Dermis blood vessel endothelial cell (primary cell): ENCODE data around the gene GLRX2. TPM values are rescaled to one million over a fixed set of nuclear protein-coding genes. Genes with fewer than 3 reads are reported as not detected.

Experiments used
- DNase-seq: peaks from one replicate; pipeline ENCODE4 v3.0.0; 2010
- total RNA-seq: library from RNA; depleted of rRNA; stranded (reverse); fragments of >200 nt; gene quantifications from 2 replicates; pipeline ENCODE4 v1.2.3, GENCODE V29; 2014

The GLRX2 gene
- total RNA-seq, 1 donor from 2014 or later = 14.1 TPM

DNA sequence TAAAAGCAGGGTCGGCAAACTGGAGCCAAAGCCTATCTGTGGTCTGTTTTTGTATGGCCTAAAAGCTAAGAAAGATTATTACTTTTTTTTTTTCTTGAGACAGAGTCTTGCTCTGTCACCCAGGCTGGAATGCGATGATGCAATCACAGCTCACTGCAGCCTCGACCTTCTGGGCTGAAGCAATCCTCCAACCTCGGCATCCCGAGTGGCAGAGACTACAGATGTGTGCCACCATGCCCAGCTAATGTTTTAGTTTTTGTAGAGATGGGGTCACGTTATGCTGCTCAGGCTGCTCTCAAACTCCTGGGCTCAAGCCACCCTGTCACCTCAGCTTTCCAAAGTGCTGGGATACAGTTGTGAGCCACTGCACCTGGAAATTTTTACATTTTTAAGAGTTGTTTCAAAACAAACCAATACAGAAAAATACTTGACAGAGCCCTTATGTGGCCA, 6.5 kb upstream of the GLRX2 start:
- no peak for DNase-seq

DNA sequence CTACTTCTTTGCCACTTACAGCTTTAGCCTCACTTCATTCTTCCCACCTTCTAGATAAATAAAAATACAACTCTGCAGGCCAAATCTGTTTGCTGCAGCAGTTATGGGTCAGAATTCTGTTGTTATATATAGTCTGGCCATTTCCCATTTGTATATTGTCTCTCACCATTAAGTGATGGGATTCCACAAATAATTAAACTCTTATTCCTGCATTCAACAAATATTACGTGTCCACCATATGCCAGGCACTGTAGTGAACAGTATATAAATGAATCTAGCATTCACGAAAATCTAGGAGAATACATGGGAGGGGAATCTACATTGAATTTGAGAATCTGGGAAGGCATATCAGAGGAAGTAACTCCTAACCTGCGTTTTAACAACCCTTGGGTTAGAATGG, 5.7 kb upstream of the GLRX2 start:
- no peak for DNase-seq

DNA sequence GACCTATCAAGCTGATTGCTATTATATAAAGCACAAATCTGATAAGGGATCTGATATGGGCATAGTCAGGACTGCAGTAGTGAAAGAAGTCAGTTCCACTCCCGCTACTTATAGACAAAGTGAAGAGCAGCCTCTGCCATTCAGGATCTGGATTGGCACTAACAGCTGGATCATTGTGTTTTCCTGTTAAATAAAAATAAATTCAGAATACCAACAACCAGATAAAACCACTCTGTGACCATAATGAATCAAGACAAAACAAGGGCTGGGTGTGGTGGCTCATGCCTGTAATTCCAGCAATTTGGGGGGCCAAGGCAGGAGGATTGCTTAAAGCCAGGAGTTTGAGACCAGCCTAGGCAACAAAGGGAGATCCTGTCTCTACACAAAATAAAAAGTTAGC, 5.0 kb upstream of the GLRX2 start:
- DNase-seq = no peak

DNA sequence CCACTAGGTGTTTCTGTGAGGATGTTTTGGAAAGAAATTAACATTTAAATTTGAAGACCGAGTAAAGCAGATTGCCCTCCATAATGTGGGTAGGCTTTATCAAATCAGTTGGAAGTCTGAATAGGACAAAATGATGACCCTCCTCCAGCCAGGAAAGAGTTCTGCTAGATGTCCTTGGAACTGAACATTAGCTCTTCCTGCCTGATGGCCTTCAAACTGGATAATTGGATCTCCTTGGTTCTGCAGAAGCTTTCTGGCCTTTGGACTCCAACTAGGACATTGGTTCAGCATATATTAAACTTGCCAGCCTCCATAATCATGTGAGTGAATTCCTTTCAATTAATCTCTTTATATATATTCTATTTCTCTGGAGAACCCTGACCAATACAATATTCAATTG, 4.4 kb upstream of the GLRX2 start:
- no peak for DNase-seq

DNA sequence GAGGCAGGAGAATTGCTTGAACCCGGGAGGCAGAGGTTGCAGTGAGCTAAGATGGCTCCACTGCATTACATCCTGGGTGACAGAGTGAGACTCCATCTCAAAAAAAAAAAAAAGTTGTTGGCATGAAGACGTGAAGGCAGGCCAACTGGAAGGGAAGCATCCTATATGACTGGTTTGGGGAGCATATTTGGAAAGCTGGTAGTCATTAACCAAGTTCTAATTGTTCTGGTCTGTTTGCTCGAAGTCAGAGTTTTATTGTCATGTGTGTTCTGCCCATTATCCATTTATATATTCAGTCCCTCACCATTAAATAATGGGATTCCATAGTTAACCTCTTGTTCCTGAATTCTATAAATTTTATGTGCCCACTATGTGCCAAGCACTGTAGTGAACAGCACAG, 3.3 kb upstream of the GLRX2 start:
- DNase-seq = no peak

DNA sequence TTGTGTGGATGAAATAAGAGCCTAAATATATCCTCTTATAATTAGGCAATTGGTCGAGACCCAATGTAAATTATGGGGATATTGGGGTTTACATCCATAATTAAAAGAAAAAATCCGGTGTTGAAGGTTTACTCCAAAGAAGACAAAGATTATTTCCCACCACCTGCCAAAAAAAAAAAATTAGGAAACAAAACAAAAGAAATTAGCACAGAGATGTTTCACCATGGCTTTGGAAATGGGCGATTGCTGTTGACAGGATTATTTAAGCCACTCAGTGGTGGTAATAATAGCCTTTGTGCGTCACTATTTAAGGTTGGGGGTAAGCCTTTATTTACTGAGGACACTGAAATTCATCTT, 585 bp upstream of the GLRX2 start:
- DNase-seq = peak; percentile 5

DNA sequence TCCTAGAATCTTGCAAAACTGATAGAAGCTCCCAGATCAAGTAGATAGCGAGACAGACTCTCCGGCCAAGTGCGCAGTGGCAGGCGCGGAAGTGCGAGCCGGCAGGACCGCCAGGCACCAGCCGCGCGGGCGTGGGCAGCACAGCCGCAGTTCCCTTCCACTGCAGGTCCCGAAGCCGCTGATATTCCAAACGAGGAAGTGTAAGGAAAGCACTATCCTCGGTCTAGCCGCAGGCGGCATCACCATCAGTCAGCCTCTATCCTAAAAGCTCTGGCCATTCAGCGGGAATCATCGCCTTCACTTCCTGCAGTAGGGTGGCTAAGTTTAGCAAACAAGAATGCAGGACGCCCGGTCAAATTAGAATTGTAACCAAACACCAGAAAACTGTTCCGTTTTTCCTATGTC, 710 bp downstream of the GLRX2 start:
- DNase-seq = peak; percentile 63

DNA sequence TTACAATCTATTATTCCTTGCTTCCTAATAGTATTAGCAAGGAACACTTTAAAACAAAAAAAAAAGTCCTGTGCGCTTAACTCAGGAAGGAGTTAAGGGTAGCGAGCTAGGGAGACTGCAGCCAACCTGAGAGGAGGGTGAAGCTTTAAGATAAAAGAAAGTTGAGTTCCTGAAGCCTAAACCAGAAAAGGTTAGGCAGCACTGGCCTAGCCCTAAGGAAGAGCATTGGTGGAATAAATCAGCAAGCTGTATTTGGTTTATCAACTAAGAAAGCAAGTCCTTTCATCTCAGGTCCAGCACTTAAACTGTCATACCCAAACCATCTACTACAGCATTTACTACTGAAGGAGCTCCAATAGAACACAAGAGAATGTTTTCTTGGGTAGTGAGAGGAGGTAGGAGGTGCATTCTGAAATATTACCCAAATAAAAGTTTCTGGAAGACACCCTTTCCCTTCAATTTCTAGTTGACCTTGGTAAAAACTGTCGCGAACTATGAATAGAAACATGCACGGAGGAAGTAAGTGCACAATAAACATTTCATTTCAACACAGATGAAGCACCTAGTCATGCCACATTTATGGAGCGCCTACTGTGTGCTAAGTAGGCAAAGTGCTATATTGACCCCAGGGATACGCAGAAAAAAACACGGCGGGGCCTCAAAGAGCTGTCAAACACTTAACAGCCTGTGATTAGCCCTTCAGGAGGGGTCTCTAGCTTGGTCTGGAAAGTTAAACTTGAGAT, 1.3 kb downstream of the GLRX2 start:
- DNase-seq = peak; percentile 13

DNA sequence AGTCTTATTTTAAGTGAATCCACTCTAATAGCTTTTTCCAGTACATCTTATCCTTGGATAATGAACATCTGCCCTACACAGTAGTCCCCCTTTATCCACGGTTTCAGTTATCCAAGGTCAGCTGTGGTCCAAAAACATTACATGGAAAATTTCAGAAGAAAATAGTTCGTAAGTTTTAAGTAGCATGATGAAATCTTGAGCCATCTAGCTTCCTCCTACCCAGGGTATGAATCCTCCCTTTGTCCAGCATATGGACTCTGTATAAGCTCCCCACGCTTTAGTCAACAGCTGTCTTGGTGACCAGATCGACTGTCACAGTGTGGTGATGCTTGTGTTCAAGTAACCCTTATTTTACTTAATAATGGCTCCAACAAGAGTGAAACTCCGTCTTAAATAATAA, 2.6 kb downstream of the GLRX2 start:
- DNase-seq = no peak

DNA sequence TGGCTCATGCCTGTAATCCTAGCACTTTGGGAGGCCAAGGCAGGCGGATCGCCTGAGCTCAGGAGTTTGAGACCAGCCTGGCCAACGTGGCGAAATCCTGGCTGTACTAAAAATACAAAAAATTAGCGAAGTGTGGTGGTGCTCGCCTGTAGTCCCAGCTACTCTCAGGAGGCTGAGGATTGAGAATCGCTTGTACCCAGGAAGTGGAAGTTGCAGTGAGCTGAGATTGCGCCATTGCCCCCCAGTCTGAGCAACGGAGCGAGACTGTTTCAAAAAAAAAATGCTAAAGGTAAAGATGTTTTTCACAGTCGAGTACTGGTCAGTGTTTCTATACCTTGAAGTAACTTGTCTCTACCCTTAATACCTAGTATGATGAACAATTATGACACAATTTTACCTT, 11.1 kb downstream of the GLRX2 start:
- DNase-seq = no peak

DNA sequence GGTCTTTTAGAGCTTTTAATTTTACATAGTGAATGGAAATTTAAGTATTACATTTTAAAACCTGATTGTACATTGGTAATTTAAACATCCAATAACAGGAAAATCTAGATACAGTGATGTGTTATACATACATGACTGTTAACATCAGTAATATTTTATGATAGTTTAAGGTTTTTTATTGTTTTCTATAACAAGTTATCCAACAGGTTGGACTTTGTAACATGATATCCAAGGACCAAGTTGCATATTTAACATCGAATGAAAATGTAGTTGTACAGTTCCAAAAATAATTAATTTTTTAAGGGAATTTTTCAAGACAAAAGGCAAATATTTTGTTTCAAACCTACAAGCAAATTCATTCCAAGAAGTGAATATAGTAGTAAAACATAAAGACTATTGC, 14.3 kb downstream of the GLRX2 start:
- no peak for DNase-seq

DNA sequence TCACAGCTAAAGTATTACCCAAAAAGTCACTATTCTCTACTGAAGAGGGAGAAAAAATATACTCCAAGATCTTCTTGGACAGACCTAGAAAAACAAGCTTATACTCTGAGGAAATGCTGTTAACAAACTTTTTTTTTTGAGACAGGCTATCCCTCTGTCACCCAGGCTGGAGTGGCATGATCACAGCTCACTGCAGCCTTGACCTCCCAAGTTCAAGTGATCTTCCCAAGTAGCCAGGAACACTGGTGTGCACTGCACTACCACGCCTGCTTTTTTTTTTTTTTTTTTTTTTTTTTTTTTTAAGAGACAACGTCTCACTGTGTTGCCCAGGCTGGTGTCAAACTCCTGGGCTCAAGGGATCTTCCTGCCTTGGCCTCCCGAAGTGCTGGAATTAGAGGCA, 17.3 kb downstream of the GLRX2 start:
- DNase-seq = no peak

DNA sequence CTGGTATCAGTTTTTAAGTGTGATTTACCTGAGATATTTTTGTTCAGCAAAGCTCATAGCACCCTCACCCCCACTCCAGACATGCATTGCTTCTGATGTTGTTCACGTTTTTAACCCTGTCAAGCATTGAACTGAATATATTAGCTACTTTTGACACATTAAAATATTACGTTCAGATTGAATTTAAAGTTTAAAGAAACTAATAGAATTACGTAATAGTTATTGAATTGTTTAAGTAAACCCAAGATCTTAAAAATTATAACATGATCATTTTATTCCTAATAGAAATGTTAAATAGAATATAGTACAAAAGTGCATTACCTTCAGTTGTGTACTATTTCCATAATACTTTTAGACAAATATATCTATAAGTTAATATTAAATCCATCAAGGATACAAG, 18.9 kb downstream of the GLRX2 start:
- no peak for DNase-seq

DNA sequence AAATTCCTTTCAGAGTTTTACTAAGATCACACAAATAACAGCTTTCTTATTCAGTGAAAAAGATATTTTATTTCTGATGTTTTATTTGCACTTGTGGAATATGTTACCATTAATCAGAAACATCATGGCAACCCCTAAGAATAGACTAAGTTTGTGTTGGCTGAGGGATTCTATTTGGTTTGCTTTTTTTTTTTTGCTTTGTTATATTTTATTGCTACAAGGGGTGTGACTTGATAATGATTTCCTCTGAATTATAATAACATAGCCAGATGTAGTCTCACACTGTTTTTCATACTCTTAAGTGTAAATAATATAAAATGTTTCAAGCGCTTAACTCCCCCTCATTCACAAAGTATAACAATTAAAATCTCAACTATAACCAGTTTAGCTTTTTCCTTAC, 20.0 kb downstream of the GLRX2 start:
- DNase-seq = peak; percentile 4

DNA sequence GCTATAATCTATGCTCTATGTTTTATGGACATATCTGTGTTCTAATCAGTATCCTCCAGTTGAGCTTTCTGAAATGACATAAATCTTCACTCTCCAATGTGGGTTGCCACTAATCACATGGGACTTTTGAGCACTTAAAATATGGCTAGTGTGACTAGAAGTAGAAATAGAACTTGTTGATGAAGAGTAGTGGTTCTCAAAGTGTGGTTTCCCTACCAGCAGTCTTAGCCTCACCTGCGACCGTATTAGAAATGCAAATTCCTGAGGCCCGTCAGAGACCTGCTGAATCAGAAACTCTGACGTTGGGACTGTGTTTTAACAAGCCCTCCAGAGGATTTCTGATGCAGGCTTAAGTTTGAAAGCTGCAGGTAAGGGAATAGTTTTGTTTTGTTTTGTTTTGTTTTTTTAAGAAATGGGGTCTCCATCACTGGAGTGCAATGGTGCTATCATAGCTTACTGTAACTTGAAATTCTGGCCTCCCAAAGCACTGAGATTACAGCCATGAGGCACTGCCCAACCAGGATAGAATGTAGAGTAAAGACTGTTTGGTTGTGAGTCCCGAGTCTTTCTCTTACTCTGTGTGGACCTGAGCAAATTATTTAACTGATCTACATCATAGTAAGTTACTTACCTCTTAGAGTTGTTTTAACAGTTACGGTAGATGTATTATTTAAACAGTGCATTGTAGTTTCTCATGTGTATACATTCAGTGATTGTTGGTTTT, 21.7 kb downstream of the GLRX2 start:
- DNase-seq = no peak

DNA sequence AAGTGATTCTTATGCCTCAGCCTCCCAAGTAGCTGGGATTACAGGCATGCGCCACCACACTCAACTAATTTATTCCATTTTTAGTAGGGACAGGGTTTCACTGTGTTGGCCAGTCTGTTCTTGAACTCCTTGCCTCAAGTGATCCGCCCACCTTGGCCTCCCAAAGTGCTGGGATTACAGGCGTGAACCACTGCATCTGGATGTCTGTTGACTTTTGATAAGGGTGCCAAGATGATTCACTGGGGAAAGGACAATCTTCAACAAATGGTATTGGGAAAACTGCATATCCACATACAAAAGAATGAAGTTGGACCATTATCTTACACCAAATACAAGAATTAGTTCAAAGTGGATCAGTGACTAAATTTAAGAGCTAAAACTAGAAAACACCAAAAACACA, 26.0 kb downstream of the GLRX2 start:
- DNase-seq = no peak

DNA sequence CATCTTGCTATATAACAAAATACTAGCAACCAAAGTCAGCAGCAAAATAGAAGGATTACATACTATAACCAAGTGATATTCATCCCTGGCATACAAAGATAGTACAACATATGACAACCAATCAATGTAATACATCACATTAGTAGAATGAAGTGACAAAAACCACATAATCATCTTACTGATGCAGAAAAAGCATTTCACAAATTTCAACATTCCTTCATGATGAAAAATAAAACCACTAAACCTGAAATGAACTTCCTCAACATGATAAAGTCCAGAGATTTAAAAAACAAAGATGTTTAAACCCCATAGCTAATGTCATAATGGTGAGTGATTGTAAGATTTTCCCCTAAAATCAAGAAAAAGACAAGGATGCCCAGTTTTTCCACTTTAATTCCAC, 27.2 kb downstream of the GLRX2 start:
- DNase-seq = no peak

DNA sequence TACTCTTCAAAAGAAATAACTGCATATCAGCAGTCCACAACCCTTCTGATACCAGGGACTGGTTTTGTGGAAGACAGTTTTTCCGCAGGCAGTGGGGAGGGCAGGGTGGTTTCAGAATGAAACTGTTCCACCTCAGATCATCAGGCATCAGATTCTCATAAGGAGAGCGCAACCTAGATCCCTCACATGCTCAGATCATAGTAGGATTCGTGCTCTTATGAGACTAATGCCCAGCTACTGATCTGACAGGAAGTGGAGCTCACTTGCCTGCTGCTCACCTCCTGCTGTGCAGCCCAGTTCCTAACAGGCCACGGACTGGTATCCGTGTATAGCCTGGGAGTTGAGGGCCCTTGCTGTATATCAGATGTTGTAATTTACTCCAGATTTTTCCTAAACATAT, 34.3 kb downstream of the GLRX2 start:
- DNase-seq = peak; percentile 20

DNA sequence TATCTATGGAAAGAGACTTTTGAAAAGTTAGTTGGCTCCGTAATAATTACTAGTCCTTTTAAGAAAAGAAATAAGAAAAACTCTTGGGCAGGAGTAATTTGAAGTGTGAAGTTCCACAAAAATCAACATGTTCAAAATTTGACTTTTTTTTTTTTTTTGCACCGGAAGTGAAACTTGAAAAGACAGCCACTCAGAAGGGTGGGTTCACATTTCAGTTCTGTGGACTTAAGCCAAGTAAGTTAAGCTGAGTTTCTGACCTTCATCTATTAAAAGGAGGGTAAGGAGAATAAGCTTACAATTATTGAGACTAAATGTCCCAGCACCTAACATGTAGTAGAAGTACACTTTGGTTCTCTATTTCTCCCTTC, 34.8 kb downstream of the GLRX2 start:
- DNase-seq = peak; percentile 9

DNA sequence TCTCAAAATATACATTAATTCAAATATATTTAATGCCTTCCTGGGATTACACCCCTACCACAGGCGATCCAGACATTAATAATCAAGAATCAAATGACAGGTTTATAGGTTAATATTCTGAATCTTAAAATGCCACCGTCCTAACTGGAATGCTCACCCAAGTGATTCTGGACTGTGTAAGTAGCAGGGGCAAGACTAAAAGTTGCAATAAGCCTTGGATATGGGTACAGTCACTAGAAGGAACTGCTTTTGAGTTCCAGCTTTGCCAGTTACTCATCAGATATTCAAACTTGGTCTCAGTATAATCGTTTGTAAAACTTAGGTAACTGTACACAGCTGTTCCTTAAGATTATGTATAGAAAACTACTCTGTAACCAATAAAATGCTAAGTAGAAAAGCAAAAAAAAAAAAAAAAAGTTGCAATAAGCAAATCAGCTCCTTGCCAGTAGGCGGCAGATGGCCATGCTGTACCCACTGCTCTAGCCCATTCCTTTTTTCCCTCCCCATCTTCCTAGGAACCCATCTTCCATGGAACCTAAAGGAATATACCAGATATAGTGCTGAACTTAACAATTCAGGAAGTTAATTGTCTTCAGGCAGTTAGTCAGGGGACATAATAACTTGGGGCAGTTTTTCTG, 35.3 kb downstream of the GLRX2 start:
- DNase-seq = peak; percentile 26

DNA sequence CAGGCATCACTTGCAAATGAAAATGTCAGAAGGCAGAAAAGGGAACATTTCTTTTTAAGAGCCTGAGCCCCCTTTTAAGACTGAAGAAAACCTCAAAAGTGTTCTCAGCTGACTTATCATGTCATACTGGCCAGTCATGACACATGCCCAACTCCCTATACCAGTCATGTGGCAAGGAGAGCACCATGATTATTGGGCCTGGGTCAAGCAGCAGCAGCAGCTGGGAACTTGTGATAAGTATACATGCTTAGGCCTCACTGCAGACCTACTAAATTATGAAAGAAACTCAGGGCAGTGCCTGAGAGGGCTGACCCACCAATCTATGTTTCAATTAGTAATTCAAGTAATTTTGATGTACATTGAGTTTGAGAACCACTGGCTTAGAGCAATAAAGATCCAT, 37.2 kb downstream of the GLRX2 start:
- no peak for DNase-seq

DNA sequence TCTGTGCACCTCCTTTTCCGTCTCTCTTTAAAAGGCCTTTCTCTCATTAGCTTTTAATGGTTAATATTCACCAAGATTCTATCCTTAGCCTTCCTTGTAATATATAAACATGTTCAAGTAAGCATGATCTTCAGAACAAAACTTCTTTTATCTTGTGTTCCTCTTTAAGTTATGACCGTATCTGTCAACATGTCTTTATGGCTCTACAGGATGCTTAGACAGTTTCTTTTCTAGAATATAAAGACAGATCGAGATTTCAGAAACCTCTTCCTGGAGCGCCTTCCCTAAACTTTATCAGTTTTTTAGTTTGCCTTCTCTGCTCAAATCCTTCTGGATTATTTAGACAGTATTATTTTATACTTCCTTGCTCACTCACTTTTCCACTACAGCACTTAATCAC, 38.6 kb downstream of the GLRX2 start:
- DNase-seq = no peak

DNA sequence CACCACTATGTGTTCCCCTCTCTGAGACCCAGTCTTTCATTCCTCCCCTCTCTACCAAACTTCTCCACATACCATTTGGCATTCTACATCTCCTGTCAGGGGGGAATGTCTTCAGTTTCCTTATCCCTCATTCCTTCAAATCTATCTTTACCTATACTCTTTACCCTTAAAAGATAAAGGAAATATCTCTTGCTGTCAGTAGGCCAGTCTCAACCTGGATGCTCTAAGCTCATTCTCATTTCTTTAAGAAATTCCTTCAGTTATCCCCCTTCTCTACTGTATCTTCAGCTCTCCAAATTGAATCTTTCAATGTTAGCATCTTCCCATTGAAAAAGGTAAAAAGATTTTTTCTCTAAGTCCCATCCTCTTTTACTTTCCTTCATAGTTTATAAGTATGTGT, 39.3 kb downstream of the GLRX2 start:
- no peak for DNase-seq
